Suprapubic skin (tissue), 3 donors: ENCODE data around the gene MYH10.

Source experiments
- CTCF ChIP-seq, 2 donors: fragments of 200-600 bp in 1 of 2; fragments of 450-650 bp in 1 of 2; sonication (generic) in 1 of 2; IDR thresholded peaks; one replicate each; pipeline ENCODE4 v1.5.1; 2016 to 2019; ENCODE audit warnings: antibody characterized with exemption in 2 of 2, mild to moderate bottlenecking in 1 of 2, moderate library complexity in 1 of 2
- POLR2A ChIP-seq, 2 donors: fragments of 450-650 bp; IDR thresholded peaks; one replicate each; pipeline ENCODE4 v1.6.1; 2017; ENCODE audit warnings: antibody characterized with exemption in 2 of 2, mild to moderate bottlenecking in 2 of 2, moderate library complexity in 2 of 2

GRCh38 chr17:8467527-8467926 is 163.0 kb downstream of the MYH10 start:
- TF ChIP-seq POLR2A (IDR thresholded peaks at IDR 0.05) (no peak), CTCF (IDR thresholded peaks at IDR 0.05) (no peak)
